Activated CD4-positive, alpha-beta T cell treated with anti-CD3 and anti-CD28 coated beads for 4 hours (primary cell): Measurements from ENCODE around the gene OR2V2.
"Not testable (repeated sequence)": the region's sequence is repeated elsewhere in the genome, so short reads cannot be mapped to it uniquely, and the experiment has no call there.

Source experiments
- DNase-seq, 2 donors: peaks; one replicate each; pipeline ENCODE4 v3.0.0-alpha.2; 2020

OR2V2 gene

GRCh38 chr5:181114844-181115778, 32.3 kb upstream of the OR2V2 start:
- no peak for DNase-seq

- no peak for DNase-seq
Measured at GRCh38 chr5:181118369-181118768, 29.0 kb upstream of the OR2V2 start.

GRCh38 chr5:181119105-181119504, 28.3 kb upstream of the OR2V2 start:
- DNase-seq, result no peak

GRCh38 chr5:181120306-181120705, 27.1 kb upstream of the OR2V2 start:
- no peak for DNase-seq

- no peak for DNase-seq
Measured at GRCh38 chr5:181120761-181121160, 26.6 kb upstream of the OR2V2 start.

GRCh38 chr5:181121675-181122561, 25.5 kb upstream of the OR2V2 start:
- no peak for DNase-seq

- DNase-seq, result no peak
Measured at GRCh38 chr5:181124526-181124925, 22.9 kb upstream of the OR2V2 start.

GRCh38 chr5:181126841-181127240, 20.5 kb upstream of the OR2V2 start:
- DNase-seq, result no peak

- no peak for DNase-seq
Measured at GRCh38 chr5:181127456-181127855, 19.9 kb upstream of the OR2V2 start.

GRCh38 chr5:181127907-181128626, 19.3 kb upstream of the OR2V2 start:
- no peak for DNase-seq

- DNase-seq, result no peak
Measured at GRCh38 chr5:181129601-181130000, 17.8 kb upstream of the OR2V2 start.

GRCh38 chr5:181130081-181130480, 17.3 kb upstream of the OR2V2 start:
- DNase-seq, result not testable (repeated sequence)

GRCh38 chr5:181130832-181131496, 16.4 kb upstream of the OR2V2 start, which contains the start of gene OR2V1:
TSS of gene OR2V1 (minus strand) at chr5:181131169. CDS start at chr5:181125304, 5,865 bp downstream.
- DNase-seq, result no peak

- no peak for DNase-seq
Measured at GRCh38 chr5:181131514-181131913, 15.9 kb upstream of the OR2V2 start.

GRCh38 chr5:181133083-181133482, 14.3 kb upstream of the OR2V2 start:
- no peak for DNase-seq

- no peak for DNase-seq
Measured at GRCh38 chr5:181133610-181134231, 13.7 kb upstream of the OR2V2 start.

- DNase-seq, result no peak
Measured at GRCh38 chr5:181134259-181134658, 13.1 kb upstream of the OR2V2 start.

- DNase-seq, result no peak
Measured at GRCh38 chr5:181136361-181136955, 10.9 kb upstream of the OR2V2 start.

- no peak for DNase-seq
Measured at GRCh38 chr5:181138258-181138657, 9.1 kb upstream of the OR2V2 start.

- no peak for DNase-seq
Measured at GRCh38 chr5:181140766-181141165, 6.6 kb upstream of the OR2V2 start.

- no peak for DNase-seq
Measured at GRCh38 chr5:181142054-181142453, 5.3 kb upstream of the OR2V2 start.
